Esophagus muscularis mucosa (tissue), 3 donors: ENCODE measurements around the gene UQCR10.

ENCODE experiments used
- CTCF ChIP-seq, 3 experiments: fragments of 200-600 bp in 2 of 3; fragments of 450-650 bp in 1 of 3; sonication (generic) in 2 of 3; IDR thresholded peaks; one replicate each; pipeline ENCODE4 v1.5.1; 2017 to 2019; ENCODE audit warnings: antibody characterized with exemption in 3 of 3, mild to moderate bottlenecking in 2 of 3, moderate library complexity in 1 of 3
- POLR2A ChIP-seq: fragments of 450-650 bp; IDR thresholded peaks from one replicate; pipeline ENCODE4 v1.6.1; 2017; ENCODE audit warnings: antibody characterized with exemption, moderate library complexity, mild to moderate bottlenecking, low read depth

- TF ChIP-seq POLR2A (no peak), CTCF (IDR thresholded peaks at IDR 0.05) (no peak)
Observed at GRCh38 chr22:29803190-29803589, 36.0 kb downstream of the UQCR10 start.
